Keratinocyte (primary cell): ENCODE data around the gene ARHGDIG. TPM values are rescaled to one million over a fixed set of nuclear protein-coding genes. Genes with fewer than 3 reads are reported as not detected.

Experiments
- DNase-seq: peaks from one replicate; pipeline ENCODE4 v3.0.0-alpha.2; 2011; ENCODE audit warnings: low read depth, missing footprints, low spot score
- FAIRE-seq: peaks from 2 replicates; lab custom pipeline; 2011; peaks lifted over from hg19 to GRCh38; lab: Jason Lieb, UNC
- H2AFZ ChIP-seq: 2 replicates; pipeline ENCODE4 v1.6.0; 2012; ENCODE audit warnings: low read length, control low read depth, inconsistent platforms; ENCODE audit not compliant: control insufficient read depth
- H3K27ac ChIP-seq: 2 replicates; pipeline ENCODE4 v1.5.1; 2011; ENCODE audit warnings: low read length; ENCODE audit not compliant: control insufficient read depth, insufficient read depth
- H3K27me3 ChIP-seq: 3 replicates; pipeline ENCODE4 v1.6.0; 2011; ENCODE audit warnings: low read length; ENCODE audit not compliant: control insufficient read depth, insufficient read depth; ENCODE audit errors: extremely low read depth
- H3K36me3 ChIP-seq, 2 experiments: 2 replicates in 1 of 2; 3 replicates in 1 of 2; pipeline ENCODE4 v1.5.1; 2011; ENCODE audit warnings: low read length in 2 of 2, mild to moderate bottlenecking in 1 of 2; ENCODE audit not compliant: control insufficient read depth in 2 of 2, insufficient read depth in 2 of 2; ENCODE audit errors: extremely low read depth in 1 of 2
- H3K4me1 ChIP-seq: 3 replicates; pipeline ENCODE4 v1.5.1; 2011; ENCODE audit warnings: low read length; ENCODE audit not compliant: control insufficient read depth, insufficient read depth; ENCODE audit errors: extremely low read depth
- H3K4me2 ChIP-seq: 3 replicates; pipeline ENCODE4 v1.6.0; 2011; ENCODE audit warnings: low read depth, low read length; ENCODE audit not compliant: control insufficient read depth, insufficient read depth; ENCODE audit errors: extremely low read depth
- H3K4me3 ChIP-seq, 3 experiments: fragments of 200-600 bp in 1 of 3; sonication (generic) in 1 of 3; 2 replicates in 2 of 3; 3 replicates in 1 of 3; pipeline ENCODE4 v1.5.1; 2011 to 2016; ENCODE audit warnings: low read length in 3 of 3, mild to moderate bottlenecking in 3 of 3, control low read depth in 2 of 3, inconsistent platforms in 1 of 3, low read depth in 1 of 3, mixed read lengths in 1 of 3, mixed run types in 1 of 3, moderate library complexity in 1 of 3; ENCODE audit not compliant: control insufficient read depth in 2 of 3, insufficient read depth in 2 of 3; ENCODE audit errors: extremely low read depth in 1 of 3
- H3K79me2 ChIP-seq: 2 replicates; pipeline ENCODE4 v1.6.0; 2012; ENCODE audit warnings: low read length; ENCODE audit not compliant: control insufficient read depth, insufficient read depth
- H3K9ac ChIP-seq: 3 replicates; pipeline ENCODE4 v1.6.0; 2011; ENCODE audit warnings: low read length; ENCODE audit not compliant: control insufficient read depth, insufficient read depth; ENCODE audit errors: extremely low read depth
- H3K9me1 ChIP-seq: 3 replicates; pipeline ENCODE4 v1.6.0; 2011; ENCODE audit warnings: low read length; ENCODE audit not compliant: control insufficient read depth, insufficient read depth; ENCODE audit errors: extremely low read depth
- H3K9me3 ChIP-seq: 2 replicates; pipeline ENCODE4 v1.5.1; 2012; ENCODE audit warnings: low read depth, low read length; ENCODE audit not compliant: control insufficient read depth
- H4K20me1 ChIP-seq: 3 replicates; pipeline ENCODE4 v1.6.0; 2011; ENCODE audit warnings: low read length; ENCODE audit not compliant: control insufficient read depth, insufficient read depth; ENCODE audit errors: extremely low read depth
- EZH2 ChIP-seq: IDR thresholded peaks from one replicate; pipeline ENCODE4 v1.6.1; 2012; ENCODE audit warnings: inconsistent platforms, mild to moderate bottlenecking, low read length, moderate library complexity
- dilution Hi-C: fragments of 300-500 bp; cut with MboI; formaldehyde crosslinking; loops from one replicate; pipeline ENCODE4 v1.7.0; 2020; ENCODE audit warnings: low sequenced_read_pairs; ENCODE audit not compliant: extremely low pct_ligation_motif_present
- polyA plus RNA-seq, 5 experiments: library from polyadenylated mRNA; depleted of rRNA in 3 of 5; stranded (reverse) in 3 of 5; stranded (forward) in 1 of 5; unstranded in 1 of 5; fragments of >200 nt; gene quantifications; 1 replicate in 1 of 5; 2 replicates in 3 of 5; 3 replicates in 1 of 5; pipeline versions ENCODE4 v1.2.1 to v1.2.3, GENCODE V29; 2011 to 2012; ENCODE audit warnings: missing spikeins in 2 of 5, low read depth in 1 of 5, low replicate concordance in 1 of 5
- TF ChIP-seq, protein P1 (sequence below), 3 experiments: IDR thresholded peaks in 1 of 3; conservative IDR thresholded peaks in 1 of 3; optimal IDR thresholded peaks in 1 of 3; 2 replicates in 2 of 3; 3 replicates in 1 of 3; pipeline versions ENCODE3 to v1.5.1; 2011; ENCODE audit warnings: low read length in 3 of 3, mild to moderate bottlenecking in 3 of 3, moderate library complexity in 2 of 3, control low read depth in 1 of 3, inconsistent platforms in 1 of 3; ENCODE audit not compliant: insufficient read depth in 2 of 3; ENCODE audit errors: extremely low read depth in 1 of 3

The ARHGDIG gene
- polyA plus RNA-seq, 1 donor (not counting 4 experiments of a cell fraction or from before 2014, with no cell fraction given), result 0.17 TPM

DNA sequence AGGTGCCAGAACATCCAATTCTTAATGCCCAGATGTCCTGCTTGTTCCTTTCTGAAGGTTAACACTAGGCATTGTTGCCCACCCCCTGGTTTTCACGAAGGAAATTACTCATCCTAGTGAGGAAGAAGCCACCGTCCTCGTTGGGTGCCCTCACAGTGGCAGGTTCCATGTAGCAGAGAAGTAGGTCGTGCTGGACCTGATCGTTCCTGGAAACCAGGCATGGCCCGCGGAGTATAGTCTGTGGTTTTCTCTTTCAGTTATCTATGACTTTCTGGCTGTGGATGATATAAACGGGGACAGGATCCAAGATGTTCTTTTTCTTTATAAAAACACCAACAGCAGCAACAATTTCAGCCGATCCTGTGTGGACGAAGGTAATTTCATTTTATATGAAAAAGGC lies 21.2 kb upstream of the ARHGDIG start:
- no peaks in the 10 kb centered on the region for H4K20me1 ChIP-seq
- no peaks in the 10 kb centered on the region for H3K9me3 ChIP-seq
- no peaks in the 10 kb centered on the region for H3K4me1 ChIP-seq
- no peaks in the 10 kb centered on the region for H3K27me3 ChIP-seq
- no peak overlapping the region for H3K4me3 ChIP-seq
- no peak overlapping the region for H3K9ac ChIP-seq
- no peaks in the 10 kb centered on the region for H3K79me2 ChIP-seq
- peaks cover 0 to 17% of the 10 kb centered on the region in 2 experiments for H3K36me3 ChIP-seq
- no peak overlapping the region for H2AFZ ChIP-seq
- DNase-seq (no peak), FAIRE-seq (no peak)
- dilution Hi-C loops, result no loop called here
- H3K9me1 ChIP-seq, result no peaks in the 10 kb centered on the region
- TF ChIP-seq EZH2, result no peak
- TF ChIP-seq, protein P1, sequence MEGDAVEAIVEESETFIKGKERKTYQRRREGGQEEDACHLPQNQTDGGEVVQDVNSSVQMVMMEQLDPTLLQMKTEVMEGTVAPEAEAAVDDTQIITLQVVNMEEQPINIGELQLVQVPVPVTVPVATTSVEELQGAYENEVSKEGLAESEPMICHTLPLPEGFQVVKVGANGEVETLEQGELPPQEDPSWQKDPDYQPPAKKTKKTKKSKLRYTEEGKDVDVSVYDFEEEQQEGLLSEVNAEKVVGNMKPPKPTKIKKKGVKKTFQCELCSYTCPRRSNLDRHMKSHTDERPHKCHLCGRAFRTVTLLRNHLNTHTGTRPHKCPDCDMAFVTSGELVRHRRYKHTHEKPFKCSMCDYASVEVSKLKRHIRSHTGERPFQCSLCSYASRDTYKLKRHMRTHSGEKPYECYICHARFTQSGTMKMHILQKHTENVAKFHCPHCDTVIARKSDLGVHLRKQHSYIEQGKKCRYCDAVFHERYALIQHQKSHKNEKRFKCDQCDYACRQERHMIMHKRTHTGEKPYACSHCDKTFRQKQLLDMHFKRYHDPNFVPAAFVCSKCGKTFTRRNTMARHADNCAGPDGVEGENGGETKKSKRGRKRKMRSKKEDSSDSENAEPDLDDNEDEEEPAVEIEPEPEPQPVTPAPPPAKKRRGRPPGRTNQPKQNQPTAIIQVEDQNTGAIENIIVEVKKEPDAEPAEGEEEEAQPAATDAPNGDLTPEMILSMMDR (optimal IDR thresholded peaks at IDR 0.05 in 1 of 3, IDR thresholded peaks at IDR 0.05 in 1 of 3, conservative IDR thresholded peaks at IDR 0.05 in 1 of 3; ENCODE audit: extremely low read depth in 1 of 3, insufficient read depth in 2 of 3, low read length in 3 of 3), result no peak
- H3K4me2 ChIP-seq, result no peak overlapping the region
- H3K27ac ChIP-seq, result no peak overlapping the region

DNA sequence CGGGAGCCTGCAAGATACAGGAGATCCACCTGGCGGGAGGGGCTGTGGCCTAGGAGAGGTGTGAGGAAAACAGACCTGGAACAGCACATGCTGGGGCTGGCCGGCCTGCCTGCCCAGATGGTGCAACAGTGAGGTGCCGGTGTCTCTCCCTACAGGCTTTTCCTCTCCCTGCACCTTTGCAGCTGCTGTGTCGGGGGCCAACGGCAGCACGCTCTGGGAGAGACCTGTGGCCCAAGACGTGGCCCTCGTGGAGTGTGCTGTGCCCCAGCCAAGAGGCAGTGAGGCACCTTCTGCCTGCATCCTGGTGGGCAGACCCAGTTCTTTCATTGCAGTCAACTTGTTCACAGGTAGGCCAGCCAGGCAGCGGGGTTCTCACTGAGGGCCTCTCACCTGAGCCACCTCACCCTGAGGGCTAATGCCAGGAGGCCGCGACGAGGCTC lies 20.6 kb upstream of the ARHGDIG start:
- no peak for DNase-seq
- no peaks in the 10 kb centered on the region for H3K9me3 ChIP-seq
- dilution Hi-C loops, result no loop called here
- no peak overlapping the region for H2AFZ ChIP-seq
- H3K79me2 ChIP-seq, result no peaks in the 10 kb centered on the region
- H3K36me3 ChIP-seq, result peaks cover 0 to 16% of the 10 kb centered on the region in 2 experiments
- H3K4me2 ChIP-seq, result no peak overlapping the region
- H4K20me1 ChIP-seq, result no peaks in the 10 kb centered on the region
- H3K9me1 ChIP-seq, result no peaks in the 10 kb centered on the region
- H3K4me1 ChIP-seq, result no peaks in the 10 kb centered on the region
- H3K27ac ChIP-seq, result no peak overlapping the region
- no peak for FAIRE-seq
- no peak for TF ChIP-seq EZH2
- TF ChIP-seq, protein P1 (optimal IDR thresholded peaks at IDR 0.05 in 1 of 3, IDR thresholded peaks at IDR 0.05 in 1 of 3, conservative IDR thresholded peaks at IDR 0.05 in 1 of 3; ENCODE audit: extremely low read depth in 1 of 3, insufficient read depth in 2 of 3, low read length in 3 of 3), result no peak
- H3K27me3 ChIP-seq, result no peaks in the 10 kb centered on the region
- no peak overlapping the region for H3K9ac ChIP-seq
- no peak overlapping the region for H3K4me3 ChIP-seq
